ENCODE data around the gene ACAD9.
"Not testable (repeated sequence)": the region's sequence is repeated elsewhere in the genome, so short reads cannot be mapped to it uniquely, and the experiment has no call there.

The ACAD9 gene

GRCh38 chr3:128895843-128896697 lies 16.6 kb downstream of the ACAD9 start:
- no peak for DNase-seq (ENCODE audit: low read depth)

DNA sequence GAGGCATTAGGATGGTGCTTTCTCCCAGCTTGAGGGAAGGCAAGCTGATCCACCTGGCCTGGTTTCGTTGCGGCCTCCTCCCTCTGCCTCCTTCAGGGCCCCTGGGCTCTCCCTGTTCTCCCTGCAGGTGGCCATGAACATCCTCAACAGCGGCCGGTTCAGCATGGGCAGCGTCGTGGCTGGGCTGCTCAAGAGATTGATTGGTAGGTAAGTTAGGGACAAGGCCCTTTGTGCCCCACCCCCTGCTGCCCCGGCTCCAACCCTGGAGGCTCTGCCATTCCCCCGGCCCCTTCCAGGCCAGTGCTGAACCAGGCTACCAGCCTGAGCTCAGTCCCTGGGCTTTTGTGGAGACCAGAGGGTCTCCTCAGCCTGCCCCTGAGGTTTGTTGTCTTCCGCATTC lies 23.0 kb downstream of the ACAD9 start:
- no peak for DNase-seq (ENCODE audit: low read depth)

DNA sequence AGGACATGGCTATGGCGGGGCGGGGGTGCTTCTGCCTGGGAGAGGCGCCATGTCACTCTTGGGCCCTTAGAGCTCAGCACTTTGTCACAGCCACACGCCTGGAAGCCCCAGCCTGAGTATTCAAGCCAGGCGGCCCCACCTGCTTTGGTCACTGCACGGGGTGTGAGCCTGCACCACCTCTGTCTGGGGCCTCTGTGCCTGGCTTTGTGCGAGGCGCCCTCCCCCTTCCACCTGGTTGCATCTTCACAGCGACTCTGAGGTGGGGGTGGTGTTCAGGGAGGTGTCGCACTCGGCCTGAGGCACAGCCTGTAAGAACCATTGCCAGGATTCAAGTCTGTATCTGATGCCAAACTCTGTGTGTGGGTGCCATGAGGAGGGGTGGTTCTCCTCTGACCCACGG lies 24.1 kb downstream of the ACAD9 start:
- DNase-seq (ENCODE audit: low read depth), result no peak

DNA sequence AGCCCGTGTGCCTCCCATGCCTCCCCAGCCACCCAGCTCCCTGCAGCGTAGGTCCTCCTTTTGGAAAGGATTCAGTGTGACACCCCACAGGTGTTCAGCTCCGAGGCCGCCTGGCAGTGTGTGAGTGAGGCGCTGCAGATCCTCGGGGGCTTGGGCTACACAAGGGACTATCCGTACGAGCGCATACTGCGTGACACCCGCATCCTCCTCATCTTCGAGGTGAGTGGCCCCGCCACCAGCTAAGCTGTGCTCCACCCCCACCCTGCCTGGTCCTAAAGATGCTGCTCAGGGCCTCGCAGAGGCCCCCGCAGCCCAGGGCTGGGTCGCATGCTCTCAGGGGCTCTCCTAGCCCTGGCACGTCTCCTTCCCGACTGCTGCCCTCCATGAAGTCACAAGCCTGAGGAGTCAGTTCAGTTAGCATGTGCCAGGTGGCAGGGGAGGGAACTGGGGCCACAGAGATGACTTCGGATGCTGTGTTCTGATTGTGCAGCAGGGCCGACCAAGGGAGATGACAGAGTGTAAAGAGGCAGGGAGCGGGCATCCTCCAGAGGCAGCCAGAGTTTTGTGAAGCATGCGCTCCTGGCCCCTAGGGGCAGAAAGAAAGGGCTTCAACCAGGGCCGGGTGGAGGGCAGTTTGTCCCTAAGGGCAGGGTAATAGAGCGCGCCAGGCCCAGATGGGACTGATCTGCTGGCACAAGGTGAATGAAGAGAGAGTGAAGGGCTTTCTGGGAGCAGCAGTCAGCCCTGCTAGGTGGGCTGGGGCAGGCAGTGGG lies 26.8 kb downstream of the ACAD9 start:
- no peak for DNase-seq (ENCODE audit: low read depth)

DNA sequence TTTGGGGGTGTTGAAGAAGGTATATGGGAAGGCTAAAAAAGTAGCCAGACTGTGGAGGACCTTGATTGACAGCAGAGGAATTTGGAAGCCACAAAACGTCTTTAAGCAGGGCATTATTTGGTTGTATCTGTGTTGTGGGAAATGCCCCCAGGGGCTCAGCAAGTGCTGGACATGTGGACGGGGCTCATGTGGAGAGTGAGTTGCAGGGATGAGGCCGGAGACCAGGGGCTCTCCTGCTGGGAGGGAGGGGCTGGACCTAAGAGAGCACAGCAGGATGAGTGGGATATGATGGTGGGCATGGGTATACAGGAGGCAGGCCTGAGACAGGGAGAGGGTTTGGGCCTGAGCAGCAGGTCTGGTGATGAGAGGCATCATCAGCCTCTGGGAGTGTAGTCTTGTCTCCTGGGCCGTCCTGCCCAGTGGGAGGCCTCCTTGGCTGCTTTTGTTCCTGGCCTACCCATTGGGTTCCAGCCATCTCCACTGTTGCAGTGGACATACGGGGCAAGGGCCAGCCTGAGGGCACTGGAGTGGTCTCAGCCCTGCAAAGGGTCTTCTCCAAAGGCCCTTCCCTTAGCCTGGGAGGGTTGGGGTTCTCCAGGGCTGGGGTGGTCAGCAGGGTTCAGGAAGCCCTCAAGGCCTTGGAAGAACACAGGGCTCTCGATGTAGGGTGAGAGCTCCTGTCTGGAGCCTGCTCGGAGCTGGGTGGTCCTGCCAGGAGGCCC lies 27.5 kb downstream of the ACAD9 start:
- DNase-seq (ENCODE audit: low read depth), result no peak

GRCh38 chr3:128907706-128908445 lies 28.5 kb downstream of the ACAD9 start:
- DNase-seq (ENCODE audit: low read depth), result no peak

DNA sequence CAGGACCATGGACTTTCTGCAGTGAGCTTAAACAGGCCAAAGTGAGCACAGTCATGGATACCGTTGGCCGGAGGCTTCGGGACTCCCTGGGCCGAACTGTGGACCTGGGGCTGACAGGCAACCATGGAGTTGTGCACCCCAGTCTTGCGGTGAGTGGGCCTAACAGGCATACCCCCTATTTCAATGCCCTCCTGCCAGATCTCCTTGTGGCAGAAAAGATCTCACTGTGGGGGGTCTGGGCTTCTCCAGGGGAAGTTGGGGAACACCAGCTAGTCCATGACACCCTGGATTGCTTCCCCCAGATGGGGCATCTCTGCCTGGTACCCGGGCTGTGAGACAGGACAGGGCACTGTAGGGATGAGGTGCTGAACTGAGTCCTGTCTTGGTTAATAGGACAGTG lies 29.5 kb downstream of the ACAD9 start:
- no peak for DNase-seq (ENCODE audit: low read depth)

GRCh38 chr3:128910006-128910405 lies 30.6 kb downstream of the ACAD9 start:
- DNase-seq (ENCODE audit: low read depth), result no peak

DNA sequence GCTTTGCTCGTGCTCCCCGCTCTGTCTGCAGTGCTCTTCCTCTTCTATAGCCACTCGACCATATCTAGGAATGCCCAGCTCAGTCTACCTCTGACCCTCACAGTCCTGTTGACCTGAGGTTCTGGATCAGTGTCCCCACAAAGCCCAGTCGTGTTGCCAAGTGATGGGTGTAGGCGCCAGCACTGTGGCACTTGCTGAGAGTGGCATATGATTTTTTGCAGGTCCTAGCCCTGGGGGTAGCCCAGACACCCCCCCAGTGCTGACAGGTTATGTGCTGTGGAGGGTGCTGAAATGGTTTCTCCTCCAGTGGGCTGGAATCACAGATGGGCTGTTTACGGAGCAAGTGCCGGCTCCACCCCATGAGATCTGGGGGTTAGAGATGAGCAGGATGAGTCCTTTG lies 32.5 kb downstream of the ACAD9 start:
- no peak for DNase-seq (ENCODE audit: low read depth)

DNA sequence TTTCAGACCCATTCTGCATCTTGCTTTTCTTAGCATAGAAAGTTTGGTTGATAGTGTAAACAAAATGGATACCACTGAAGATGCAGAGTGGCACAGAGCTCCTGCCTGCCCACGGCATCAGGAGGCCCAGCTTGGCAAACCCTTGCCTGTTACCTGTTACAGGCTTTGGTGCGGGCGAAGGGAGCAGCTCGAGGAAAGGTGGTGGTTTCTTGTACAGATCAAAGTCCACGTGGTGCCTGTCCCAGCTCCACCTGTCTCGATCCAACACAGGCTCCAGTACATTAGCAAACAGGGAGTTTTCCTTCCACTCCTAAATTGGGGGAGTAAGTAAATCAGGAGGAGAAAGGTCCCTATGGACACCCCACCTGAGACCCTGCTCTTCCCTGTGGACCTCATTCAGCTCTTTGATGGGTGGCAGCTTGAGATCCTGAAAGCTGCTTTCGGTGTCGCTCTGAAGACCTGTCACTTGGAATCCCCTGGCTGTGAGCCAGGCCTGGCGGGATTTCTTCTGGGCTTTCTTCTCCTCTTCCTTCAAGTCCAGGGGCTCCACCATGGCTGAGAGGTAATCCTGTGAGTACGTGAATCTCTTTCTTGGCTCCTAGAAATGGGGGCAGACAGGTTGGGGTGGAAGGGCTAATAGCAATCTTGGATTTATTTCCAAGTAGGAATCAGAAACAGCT lies 35.7 kb downstream of the ACAD9 start:
- DNase-seq (ENCODE audit: low read depth), result no peak

DNA sequence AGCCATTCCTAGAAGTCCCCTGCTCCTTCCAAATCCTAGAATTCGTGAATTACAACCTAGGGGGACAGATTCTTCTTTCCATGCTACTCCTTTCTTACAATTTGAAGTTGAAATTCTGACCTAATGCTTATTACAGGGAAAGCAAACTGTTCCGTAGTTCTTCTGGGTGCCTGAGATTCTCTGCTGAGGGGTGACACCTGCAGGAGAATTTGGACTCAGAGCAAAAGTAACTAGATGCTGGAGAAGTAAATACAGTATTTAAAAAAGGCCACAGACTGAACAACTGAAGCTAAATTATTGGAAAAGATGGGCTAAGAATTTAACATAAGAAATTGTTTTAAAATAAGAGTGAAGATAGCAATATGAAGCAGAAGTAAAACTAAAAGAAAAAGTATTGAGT lies 37.9 kb downstream of the ACAD9 start:
- no peak for DNase-seq (ENCODE audit: low read depth)

- no peak for DNase-seq (ENCODE audit: low read depth)
Observed at GRCh38 chr3:128919988-128920387, 40.6 kb downstream of the ACAD9 start.

DNA sequence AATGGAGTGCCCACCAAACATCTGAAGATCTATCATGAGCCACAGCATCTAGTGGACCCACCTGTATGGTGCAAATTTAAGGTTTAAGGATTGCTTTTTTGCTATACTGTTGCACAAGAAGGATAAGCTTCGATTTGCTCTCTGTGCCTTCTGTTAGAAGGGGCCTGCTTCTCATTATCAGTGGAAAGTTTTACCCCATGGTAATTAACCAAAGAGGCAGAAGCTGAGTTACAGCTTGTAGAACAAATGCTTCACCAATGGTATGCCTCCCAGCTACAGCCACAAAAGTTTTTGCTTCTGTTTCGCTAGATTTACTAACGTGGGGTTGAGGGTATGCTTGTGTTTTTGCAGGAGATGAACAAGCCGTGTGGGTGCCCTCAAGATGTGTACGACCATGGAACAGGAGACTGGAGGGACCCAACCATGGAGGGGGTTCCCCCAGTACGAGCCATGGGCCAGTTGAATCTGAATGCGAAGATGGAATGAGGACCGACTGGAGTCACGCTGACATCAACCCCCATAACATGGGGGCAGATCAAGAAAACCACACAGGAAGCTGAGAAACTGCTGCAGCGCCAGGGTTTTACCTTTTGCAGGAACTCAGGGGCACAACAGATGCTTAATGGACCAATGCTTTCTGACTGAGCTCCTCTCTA lies 43.5 kb downstream of the ACAD9 start:
- peak; percentile 15 for DNase-seq (ENCODE audit: low read depth)

- no peak for DNase-seq (ENCODE audit: low read depth)
Observed at GRCh38 chr3:128923576-128923975, 44.2 kb downstream of the ACAD9 start.

- DNase-seq (ENCODE audit: low read depth), result not testable (repeated sequence)
Observed at GRCh38 chr3:128923986-128924385, 44.6 kb downstream of the ACAD9 start.

GRCh38 chr3:128929364-128929763 lies 49.9 kb downstream of the ACAD9 start:
- DNase-seq (ENCODE audit: low read depth), result no peak

GRCh38 chr3:128931046-128931445 lies 51.6 kb downstream of the ACAD9 start:
- no peak for DNase-seq (ENCODE audit: low read depth)

DNA sequence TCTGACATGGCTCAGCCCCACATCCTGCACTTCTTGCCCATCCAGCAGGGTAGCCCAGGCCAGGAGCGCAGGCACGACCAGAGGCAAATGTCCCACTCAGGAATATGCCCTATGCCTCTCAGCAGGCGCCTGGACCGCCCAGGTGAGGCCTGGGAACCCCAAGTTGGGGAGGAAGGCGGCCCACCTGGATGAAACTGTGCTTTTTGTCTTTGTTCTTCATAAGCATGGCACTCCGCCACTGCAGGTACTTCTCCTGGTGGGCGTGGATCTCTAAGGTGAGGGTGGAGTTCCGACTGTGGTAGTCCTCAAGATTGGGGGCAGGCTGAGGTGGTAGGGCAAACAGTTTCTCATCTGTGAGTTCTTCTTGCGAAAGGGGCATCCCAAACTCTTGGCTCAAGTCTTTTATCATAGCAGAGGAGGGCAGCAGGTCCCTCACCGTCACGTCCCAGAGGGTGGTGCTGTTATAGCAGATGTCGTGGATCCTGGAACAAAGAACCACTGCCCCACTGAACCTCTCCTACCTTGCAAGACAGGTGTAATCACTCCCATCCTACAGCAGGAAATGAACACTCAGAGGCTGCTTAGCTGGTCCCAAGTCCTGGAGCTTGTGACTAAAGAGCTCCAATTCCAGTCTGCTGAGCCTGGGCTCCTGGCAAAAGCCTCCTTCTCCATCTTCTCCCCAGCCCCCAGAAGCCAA lies 53.2 kb downstream of the ACAD9 start:
- DNase-seq (ENCODE audit: low read depth), result no peak

GRCh38 chr3:128933213-128933921 lies 53.9 kb downstream of the ACAD9 start:
- no peak for DNase-seq (ENCODE audit: low read depth)

DNA sequence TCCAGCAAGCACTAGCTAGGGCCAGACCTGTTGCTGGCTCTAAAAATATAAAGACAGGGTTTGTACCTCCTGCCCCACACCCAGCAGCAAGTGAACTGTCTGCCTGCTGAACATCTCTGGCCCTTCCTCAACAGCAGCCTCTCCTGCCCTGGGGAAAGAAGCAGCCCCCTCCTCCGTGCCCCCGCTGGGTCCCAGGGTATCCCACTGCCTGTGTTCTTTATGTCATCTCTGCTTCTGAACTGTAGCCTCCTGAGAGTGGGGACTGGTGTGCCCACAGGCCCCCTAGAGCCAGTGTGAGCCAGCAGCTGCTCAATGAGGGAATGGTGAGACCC lies 54.5 kb downstream of the ACAD9 start:
- no peak for DNase-seq (ENCODE audit: low read depth)

Measured in stimulated activated CD8-positive, alpha-beta memory T cell treated with anti-CD3 and anti-CD28 coated beads, Interleukin-12 subunit alpha, Interleukin-12 subunit beta, amount 100 ng/mL, for 4 hours (primary cell).